ENCODE measurements around the gene GPR39. TPM values are rescaled to one million over a fixed set of nuclear protein-coding genes. Genes with fewer than 3 reads are reported as not detected.

Gene GPR39
- total RNA-seq, 1 donor from 2014 or later: 9.0 TPM

GRCh38 chr2:132417430-132418035 is 928 bp downstream of the GPR39 start:
- no peak overlapping the region for H3K4me3 ChIP-seq (ENCODE audit: low read depth, low read length)
- no peak for TF ChIP-seq CTCF (conservative IDR thresholded peaks at IDR 0.05; ENCODE audit: low read depth, low read length)
- no peak for DNase-seq (ENCODE audit: low read depth)

- no peak for TF ChIP-seq CTCF (conservative IDR thresholded peaks at IDR 0.05; ENCODE audit: low read depth, low read length)
- no peak for DNase-seq (ENCODE audit: low read depth)
- H3K4me3 ChIP-seq (ENCODE audit: low read depth, low read length): peak overlapping the region; percentile 21
Observed at GRCh38 chr2:132419235-132419634, 2.6 kb downstream of the GPR39 start.

- no peak for TF ChIP-seq CTCF (conservative IDR thresholded peaks at IDR 0.05; ENCODE audit: low read depth, low read length)
- H3K4me3 ChIP-seq (ENCODE audit: low read depth, low read length): peak overlapping the region; percentile 1
- no peak for DNase-seq (ENCODE audit: low read depth)
Observed at GRCh38 chr2:132419941-132420340, 3.3 kb downstream of the GPR39 start.

GRCh38 chr2:132420816-132421805 is 4.5 kb downstream of the GPR39 start:
- no peak for DNase-seq (ENCODE audit: low read depth)
- TF ChIP-seq CTCF (conservative IDR thresholded peaks at IDR 0.05; ENCODE audit: low read depth, low read length): peak; percentile 27
- H3K4me3 ChIP-seq (ENCODE audit: low read depth, low read length): no peak overlapping the region

- no peak for TF ChIP-seq CTCF (conservative IDR thresholded peaks at IDR 0.05; ENCODE audit: low read depth, low read length)
- H3K4me3 ChIP-seq (ENCODE audit: low read depth, low read length): no peak overlapping the region
- no peak for DNase-seq (ENCODE audit: low read depth)
Observed at GRCh38 chr2:132422736-132423135, 6.1 kb downstream of the GPR39 start.

GRCh38 chr2:132424526-132425121 is 8.0 kb downstream of the GPR39 start:
- peak; percentile 27 for TF ChIP-seq CTCF (conservative IDR thresholded peaks at IDR 0.05; ENCODE audit: low read depth, low read length)
- H3K4me3 ChIP-seq (ENCODE audit: low read depth, low read length): no peak overlapping the region
- DNase-seq (ENCODE audit: low read depth): peak; percentile 64
